Measurements from ENCODE around the gene PRKN. TPM values are rescaled to one million over a fixed set of nuclear protein-coding genes. Genes with fewer than 3 reads are reported as not detected.

PRKN gene
- total RNA-seq, 2 donors from 2014 or later = 15.7 to 19.3 TPM

- no peak overlapping the region for H3K27ac ChIP-seq
- no peaks in the 10 kb centered on the region for H3K9me3 ChIP-seq
- H3K27me3 ChIP-seq = no peaks in the 10 kb centered on the region
- H3K4me3 ChIP-seq = no peak overlapping the region
- H3K36me3 ChIP-seq = no peaks in the 10 kb centered on the region
- H3K4me1 ChIP-seq = peaks cover 0 to 5% of the 10 kb centered on the region in 2 donors
- TF ChIP-seq CTCF (IDR thresholded peaks at IDR 0.05) = no peak
- no peak for DNase-seq (ENCODE audit: low spot score)
Observed at GRCh38 chr6:161449521-161449920, 1278.0 kb downstream of the PRKN start.

DNA sequence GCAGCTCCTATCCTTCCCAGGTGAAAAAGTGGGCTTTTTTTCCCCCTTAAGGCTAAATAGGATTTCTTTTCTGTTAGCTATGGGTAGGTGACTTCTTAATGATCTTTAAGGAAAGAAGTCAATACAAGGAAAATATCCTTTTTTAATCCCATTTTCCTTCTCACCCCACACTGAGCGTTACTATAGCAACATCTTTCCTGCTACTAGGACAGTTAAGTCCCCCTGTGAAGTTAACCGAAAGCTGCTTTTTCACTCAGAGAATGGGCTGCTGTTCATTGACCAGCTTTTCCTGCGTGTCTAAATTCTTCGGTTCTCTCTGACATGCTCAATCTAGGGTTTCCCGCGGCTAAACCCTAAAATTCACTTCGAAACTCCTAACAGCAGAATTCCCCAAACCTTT is 1280.6 kb downstream of the PRKN start:
- no peak overlapping the region for H3K27ac ChIP-seq
- no peak for TF ChIP-seq CTCF (IDR thresholded peaks at IDR 0.05)
- H3K4me3 ChIP-seq = no peak overlapping the region

GRCh38 chr6:161446296-161446925 is 1281.2 kb downstream of the PRKN start:
- Histone ChIP-seq H3K27me3 (no peaks in the 10 kb centered on the region), H3K36me3 (no peaks in the 10 kb centered on the region), H3K4me1 (peaks cover 0 to 5% of the 10 kb centered on the region in 2 donors), H3K27ac (no peak overlapping the region), H3K9me3 (no peaks in the 10 kb centered on the region), H3K4me3 (no peak overlapping the region)
- no peak for TF ChIP-seq CTCF (IDR thresholded peaks at IDR 0.05)
- no peak for DNase-seq (ENCODE audit: low spot score)

More for the DNA sequence above, 1280.6 kb downstream of the PRKN start:
- H3K27me3 ChIP-seq = no peaks in the 10 kb centered on the region
- peaks cover 0 to 5% of the 10 kb centered on the region in 2 donors for H3K4me1 ChIP-seq
- DNase-seq (ENCODE audit: low spot score) = no peak
- no peaks in the 10 kb centered on the region for H3K9me3 ChIP-seq
- H3K36me3 ChIP-seq = no peaks in the 10 kb centered on the region

GRCh38 chr6:161445021-161445799 is 1282.4 kb downstream of the PRKN start:
- TF ChIP-seq CTCF (IDR thresholded peaks at IDR 0.05) = no peak
- Histone ChIP-seq H3K4me1 (peaks cover 0 to 5% of the 10 kb centered on the region in 2 donors), H3K27ac (no peak overlapping the region), H3K9me3 (no peaks in the 10 kb centered on the region), H3K27me3 (no peaks in the 10 kb centered on the region), H3K36me3 (no peaks in the 10 kb centered on the region), H3K4me3 (no peak overlapping the region)
- no peak for DNase-seq (ENCODE audit: low spot score)

DNA sequence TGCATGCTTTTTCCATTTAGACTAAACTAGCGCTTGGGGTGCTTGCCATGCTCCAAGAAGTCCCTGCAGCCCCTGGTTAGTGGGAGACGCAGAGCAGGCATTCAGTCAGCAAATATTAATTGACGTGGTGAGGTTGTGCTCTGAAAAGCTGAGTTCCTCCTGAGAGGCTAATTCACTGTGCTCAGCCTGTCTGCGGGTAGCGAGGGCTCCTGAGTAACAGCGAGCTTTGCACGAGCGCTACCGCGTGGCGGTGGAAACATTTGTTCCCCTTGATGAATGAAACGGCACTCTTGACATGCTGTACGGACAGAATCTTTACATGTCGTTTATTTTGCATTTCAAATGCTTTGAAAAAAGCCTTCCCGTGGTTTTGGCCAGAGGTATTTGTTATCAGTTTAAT is 1283.1 kb downstream of the PRKN start:
- Histone ChIP-seq H3K27me3 (no peaks in the 10 kb centered on the region), H3K4me1 (peaks cover 0 to 5% of the 10 kb centered on the region in 2 donors), H3K9me3 (no peaks in the 10 kb centered on the region), H3K27ac (peak overlapping the region in 1 of 2 donors; percentile 18), H3K36me3 (no peaks in the 10 kb centered on the region), H3K4me3 (no peak overlapping the region)
- TF ChIP-seq CTCF (IDR thresholded peaks at IDR 0.05) = no peak
- no peak for DNase-seq (ENCODE audit: low spot score)
